GM18526 (cell line): ENCODE results near the gene FLNB.

Source experiments
- POLR2A ChIP-seq: IDR thresholded peaks from 3 replicates; pipeline ENCODE4 v1.6.1; 2011; ENCODE audit not compliant: insufficient read length; ENCODE audit errors: extremely low read depth

FLNB gene

DNA sequence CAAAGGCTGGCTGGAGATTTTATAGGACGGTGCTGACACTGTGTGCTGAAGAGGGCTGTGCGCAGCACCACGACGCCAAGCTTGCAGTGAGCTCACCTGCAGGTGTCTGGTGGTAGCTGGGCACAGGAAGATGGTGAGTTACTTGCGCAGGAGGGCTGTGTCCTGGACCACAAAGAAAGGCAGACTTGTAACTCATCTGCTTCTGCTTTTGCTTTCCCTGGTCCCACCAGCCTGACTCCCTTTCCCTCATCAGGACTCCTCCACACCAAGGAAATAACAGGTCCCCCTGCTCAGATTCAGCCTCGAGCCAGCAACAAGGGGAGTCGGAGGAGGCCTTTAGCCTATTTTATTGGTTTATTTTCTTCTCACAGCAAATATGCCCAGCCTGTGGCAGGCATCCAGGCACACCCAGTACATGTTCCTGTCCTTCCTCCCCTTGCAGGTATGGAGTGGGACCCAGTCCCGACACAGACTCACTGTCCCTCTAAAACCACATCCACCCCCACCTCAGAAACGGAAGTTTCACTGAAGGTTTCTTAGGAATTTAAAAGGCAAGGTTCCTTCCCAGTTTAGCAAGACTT is 35.6 kb upstream of the FLNB start:
- no peak for TF ChIP-seq POLR2A

GRCh38 chr3:57973715-57974477 is 34.3 kb upstream of the FLNB start:
- no peak for TF ChIP-seq POLR2A

DNA sequence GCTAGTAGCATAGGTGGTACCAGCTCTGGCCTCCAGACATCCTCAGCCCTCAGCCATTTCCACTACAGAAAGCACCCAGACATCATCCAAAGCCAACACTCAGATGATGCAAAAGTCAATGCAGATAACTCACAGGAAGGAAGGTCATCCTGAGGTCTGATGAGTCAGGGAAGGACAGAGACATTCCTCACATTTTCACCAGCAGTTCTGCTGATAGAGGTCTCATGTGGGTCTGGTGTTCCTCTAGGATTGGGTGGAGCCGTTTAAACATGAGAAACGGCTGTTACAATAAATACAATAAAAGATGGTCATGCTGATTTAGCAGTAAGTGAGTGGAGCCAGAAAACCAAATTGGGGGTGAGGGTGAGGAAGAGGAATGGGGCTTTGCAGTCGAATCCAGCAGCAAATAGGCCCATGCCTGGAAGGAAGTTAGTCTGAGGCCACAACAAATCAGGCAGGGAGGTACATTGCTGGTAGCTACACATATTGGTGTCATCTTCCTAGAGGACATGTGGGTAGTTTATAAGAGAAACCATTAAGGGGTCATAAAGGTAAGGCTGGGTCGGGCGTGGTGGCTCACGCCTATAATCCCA is 33.3 kb upstream of the FLNB start:
- TF ChIP-seq POLR2A, result no peak

DNA sequence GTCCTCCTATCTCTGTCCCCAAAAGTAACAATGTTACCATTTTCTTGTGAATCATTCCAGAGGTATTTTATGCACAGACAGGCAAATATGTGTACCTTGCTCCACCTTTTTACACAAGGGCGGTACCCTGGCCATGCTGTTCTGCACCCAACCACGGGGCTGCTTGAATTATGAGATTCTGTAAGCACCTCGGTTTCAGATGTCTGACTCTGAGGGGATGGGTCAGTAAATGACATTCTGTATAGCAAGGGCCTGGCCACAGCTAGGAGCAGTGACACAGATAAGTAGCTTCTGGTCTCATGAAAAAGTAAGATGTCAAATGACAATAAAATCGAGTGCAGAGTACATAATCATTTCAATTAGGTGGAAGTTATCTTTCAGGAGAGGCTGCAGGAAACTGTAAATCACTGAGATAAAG is 30.4 kb upstream of the FLNB start:
- TF ChIP-seq POLR2A, result no peak

DNA sequence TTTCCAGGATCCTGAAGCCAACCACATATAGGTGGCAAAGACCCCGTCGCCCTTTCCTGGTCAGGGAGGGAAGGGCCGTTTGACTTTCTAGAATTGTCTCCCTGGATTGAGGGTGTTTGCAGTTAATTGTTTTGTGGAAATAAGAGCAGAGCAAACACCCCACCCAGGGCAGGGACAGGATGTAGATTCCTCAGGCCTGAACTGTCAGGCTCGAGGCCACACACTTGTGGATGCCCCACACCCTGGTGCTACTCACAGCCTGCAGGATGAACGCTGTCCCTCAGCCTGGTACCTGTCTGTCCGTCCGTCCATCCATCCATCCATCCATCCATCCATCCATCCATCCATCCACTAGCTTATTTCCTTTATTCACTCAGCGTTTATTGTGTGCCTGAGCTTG is 29.9 kb upstream of the FLNB start:
- TF ChIP-seq POLR2A, result no peak

DNA sequence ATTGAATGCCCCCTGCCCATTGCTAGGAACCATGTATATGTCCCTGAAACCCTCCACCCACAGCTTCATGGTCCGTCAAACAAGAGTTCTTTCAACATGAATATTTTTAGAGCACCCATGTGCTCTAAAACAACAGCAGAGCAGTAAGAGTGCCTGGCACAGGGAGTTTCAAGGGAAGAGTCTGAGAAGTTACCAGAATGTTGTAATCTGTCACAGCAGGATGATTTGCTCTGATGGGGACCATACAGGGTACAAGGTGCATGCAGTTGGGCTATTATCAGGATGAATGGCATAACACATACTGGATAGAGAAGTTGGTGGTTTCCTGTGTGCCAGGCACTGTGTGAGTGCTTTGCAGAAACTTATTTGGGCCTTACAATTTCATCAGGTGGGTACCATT is 27.8 kb upstream of the FLNB start:
- no peak for TF ChIP-seq POLR2A

- TF ChIP-seq POLR2A, result no peak
These were observed 26.6 kb upstream of the FLNB start for GRCh38 chr3:57981483-57982087.

DNA sequence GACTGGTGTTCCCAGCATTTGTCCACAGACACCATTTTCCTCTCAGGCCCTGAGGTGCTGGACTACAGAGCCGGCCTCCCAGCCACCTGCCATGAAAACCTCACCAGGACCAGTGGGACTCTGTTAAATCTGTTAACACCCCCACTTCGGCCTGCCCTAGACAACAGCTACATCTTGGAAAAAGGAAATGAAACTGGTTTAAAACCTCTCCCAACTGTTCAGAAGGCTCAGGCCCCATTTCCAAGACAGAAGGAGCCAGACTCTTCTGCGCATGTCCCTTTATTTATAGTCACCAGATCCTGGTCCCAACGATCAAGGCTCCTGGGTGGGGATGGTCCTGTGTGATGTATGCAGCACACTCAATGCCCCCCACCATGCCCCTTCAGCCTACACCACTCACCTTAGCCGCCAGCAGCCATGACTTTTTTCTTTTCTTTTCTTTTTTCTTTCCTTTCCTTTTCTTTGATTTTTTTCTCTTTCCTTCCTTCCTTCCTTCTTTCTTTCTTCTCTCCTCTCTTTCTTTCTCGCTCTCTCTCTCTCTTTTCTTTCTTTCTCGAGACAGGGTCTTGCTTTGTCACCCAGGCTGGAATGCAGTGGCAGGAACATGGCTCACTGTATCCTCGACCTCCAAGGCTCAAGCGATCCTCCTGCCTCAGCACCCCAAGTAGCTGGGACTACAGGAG is 25.5 kb upstream of the FLNB start:
- TF ChIP-seq POLR2A, result no peak

GRCh38 chr3:57983734-57984518 is 24.3 kb upstream of the FLNB start:
- no peak for TF ChIP-seq POLR2A

- no peak for TF ChIP-seq POLR2A
These were observed 22.8 kb upstream of the FLNB start for GRCh38 chr3:57985176-57985983.

DNA sequence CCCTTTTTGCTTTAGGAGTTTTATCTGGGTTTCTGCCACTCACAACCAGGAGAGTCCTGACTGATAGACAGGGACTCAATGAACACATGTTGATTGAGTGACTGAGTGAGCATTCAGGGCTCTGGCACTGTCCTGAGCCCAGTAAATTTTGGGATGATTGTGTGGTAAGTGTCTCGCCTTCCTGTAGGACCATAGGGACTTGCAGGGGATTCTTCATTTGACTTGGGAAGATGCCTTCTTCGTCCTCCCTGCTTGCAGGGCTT is 22.3 kb upstream of the FLNB start:
- TF ChIP-seq POLR2A, result no peak

DNA sequence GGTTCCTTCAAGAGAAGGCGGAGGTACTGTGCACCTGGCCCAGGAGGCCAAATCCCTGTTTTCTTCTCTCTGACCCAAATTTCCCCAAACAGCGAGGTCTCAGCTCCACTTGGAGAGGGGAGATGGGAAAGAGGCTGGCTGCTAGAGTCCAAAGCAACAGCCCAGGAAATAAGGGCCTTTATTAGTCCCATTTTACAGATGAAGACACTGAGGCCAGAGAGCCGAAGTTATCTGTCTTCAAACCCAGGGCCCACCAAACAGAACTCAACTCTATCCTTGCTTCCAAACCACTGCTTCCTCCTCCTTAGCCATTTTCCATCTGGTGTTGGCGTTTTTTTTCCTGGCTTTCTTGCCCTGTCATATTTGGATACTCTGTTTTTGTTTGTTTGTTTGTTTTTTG is 22.0 kb upstream of the FLNB start:
- no peak for TF ChIP-seq POLR2A

- TF ChIP-seq POLR2A, result no peak
These were observed 18.6 kb upstream of the FLNB start for GRCh38 chr3:57989646-57990045.

- TF ChIP-seq POLR2A, result no peak
These were observed 15.6 kb upstream of the FLNB start for GRCh38 chr3:57992452-57993213.
